Measurements from ENCODE around the gene STARD6. TPM values are rescaled to one million over a fixed set of nuclear protein-coding genes. Genes with fewer than 3 reads are reported as not detected.

The STARD6 gene
- total and polyA plus RNA-seq, 12 donors = 0.06 TPM; not detected in 11

- H3K4me3 ChIP-seq = no peak overlapping the region
- intact Hi-C loops (cut with DNase I) = no loop called here
- no peaks in the 10 kb centered on the region for H3K36me3 ChIP-seq (replicated peaks in 1 of 2)
- H3K27me3 ChIP-seq = no peaks in the 10 kb centered on the region
- H3K4me1 ChIP-seq (replicated peaks in 1 of 2) = peaks cover 0 to 8% of the 10 kb centered on the region in 2 donors
- no peaks in the 10 kb centered on the region for H3K9me3 ChIP-seq (replicated peaks in 1 of 3)
- DNase-seq = no peak
- TF ChIP-seq CTCF (IDR thresholded peaks at IDR 0.05) (no peak), POLR2A (IDR thresholded peaks at IDR 0.05) (no peak)
- H3K27ac ChIP-seq = no peak overlapping the region
- 65 to 72% (median 70%) methylated on average over 6 of the region's 6 CpGs for WGBS, 4 donors
These were observed 1.6 kb upstream of the STARD6 start for GRCh38 chr18:54359233-54359632.

DNA sequence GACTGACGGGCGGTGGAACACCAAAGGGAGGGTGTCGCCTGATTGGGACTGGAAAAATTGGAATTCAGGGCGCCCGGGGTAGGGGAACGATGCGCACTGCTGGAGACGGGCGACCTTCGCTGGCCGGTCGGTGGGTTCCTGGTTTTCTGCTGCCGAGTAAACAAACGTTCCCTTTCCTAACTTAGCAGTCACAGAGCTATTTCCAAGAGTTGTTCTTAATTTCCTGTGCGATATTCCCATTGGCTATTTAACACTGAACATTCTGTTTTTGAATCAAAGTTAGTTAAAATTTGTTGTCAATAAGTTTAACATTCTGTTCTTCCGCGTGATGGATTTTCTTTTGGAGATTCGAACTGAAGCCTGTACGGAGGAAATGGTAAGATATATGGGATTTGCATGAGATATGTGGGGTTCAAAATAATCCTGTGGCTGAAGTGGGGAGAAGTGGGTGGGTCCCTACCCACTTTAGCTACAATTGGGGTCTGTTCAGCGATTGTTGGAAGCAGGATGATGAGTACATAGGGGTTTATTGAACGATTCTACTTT, 910 bp upstream of the STARD6 start:
- H3K27me3 ChIP-seq = no peaks in the 10 kb centered on the region

GRCh38 chr18:54357082-54357659, 487 bp downstream of the STARD6 start:
- no peaks in the 10 kb centered on the region for H3K36me3 ChIP-seq (replicated peaks in 1 of 2)
- DNase-seq = peak in 1 of 7 donors; percentile 7
- H3K27ac ChIP-seq = peak overlapping the region in 1 of 5 donors; percentile 39
- WGBS, 4 donors = 1 to 4% (median 4%) methylated on average over 15 of the region's 15 CpGs
- peaks cover 0 to 8% of the 10 kb centered on the region in 2 donors for H3K4me1 ChIP-seq (replicated peaks in 1 of 2)
- no peaks in the 10 kb centered on the region for H3K27me3 ChIP-seq
- H3K9me3 ChIP-seq (replicated peaks in 1 of 3) = no peaks in the 10 kb centered on the region
- TF ChIP-seq CTCF (IDR thresholded peaks at IDR 0.05) (no peak), POLR2A (IDR thresholded peaks at IDR 0.05) (no peak)
- H3K4me3 ChIP-seq = peak overlapping the region in 3 of 4 donors; percentile 36 to 83 (median 52)
- intact Hi-C loops (cut with DNase I) = no loop called here

More for the DNA sequence above, 910 bp upstream of the STARD6 start:
- Histone ChIP-seq H3K4me3 (peak overlapping the region; percentile 36 to 83 (median 46)), H3K4me1 (replicated peaks in 1 of 2) (peaks cover 0 to 8% of the 10 kb centered on the region in 2 donors), H3K9me3 (replicated peaks in 1 of 3) (no peaks in the 10 kb centered on the region), H3K27ac (no peak overlapping the region), H3K36me3 (replicated peaks in 1 of 2) (no peaks in the 10 kb centered on the region)
- TF ChIP-seq POLR2A (IDR thresholded peaks at IDR 0.05) = no peak
- no peak for TF ChIP-seq CTCF (IDR thresholded peaks at IDR 0.05)
- peak in 2 of 7 donors; percentile 3 to 15 for DNase-seq
- intact Hi-C loops (cut with DNase I) = no loop called here
- WGBS, 4 donors = 2 to 3% (median 2%) methylated on average over 21 of the region's 21 CpGs

GRCh38 chr18:54351186-54351585, 6.5 kb downstream of the STARD6 start:
- Histone ChIP-seq H3K27me3 (no peaks in the 10 kb centered on the region), H3K4me3 (no peak overlapping the region), H3K4me1 (replicated peaks in 1 of 2) (no peaks in the 10 kb centered on the region), H3K9me3 (replicated peaks in 1 of 3) (no peaks in the 10 kb centered on the region), H3K27ac (no peak overlapping the region), H3K36me3 (replicated peaks in 1 of 2) (no peaks in the 10 kb centered on the region)
- TF ChIP-seq POLR2A (IDR thresholded peaks at IDR 0.05) = no peak
- no peak for TF ChIP-seq CTCF (IDR thresholded peaks at IDR 0.05)
- intact Hi-C loops (cut with DNase I) = no loop called here
- 87 to 95% (median 90%) methylated on average over 1 of the region's 1 CpG for WGBS, 4 donors
- DNase-seq = no peak
